Epithelial cell of umbilical artery (primary cell): Measurements from ENCODE around the gene TYMS. TPM values are rescaled to one million over a fixed set of nuclear protein-coding genes. Genes with fewer than 3 reads are reported as not detected.

Experiments used
- total RNA-seq: library from RNA; depleted of rRNA; stranded (reverse); fragments of >200 nt; gene quantifications from 2 replicates; pipeline ENCODE4 v1.2.3, GENCODE V29; 2014

The TYMS gene
- 23.6 and 32.5 TPM in 2 replicates for total RNA-seq

GRCh38 chr18:657311-658000 lies at the start of gene TYMS:
TYMS (plus strand) TSS chr18:657653; CDS start chr18:657743, 90 bp downstream.

GRCh38 chr18:712401-713134 lies 55.1 kb downstream of the TYMS start, which contains the start of gene ENOSF1:
ENOSF1 (minus strand) TSS chr18:712630; CDS start chr18:712587, 43 bp downstream.

Other genes starting within 250 kb of the TYMS start
- 27.1 and 27.9 TPM in 2 replicates for gene COLEC12, start 157.0 kb upstream of the TYMS start, total RNA-seq
- not detected in 2 replicates for gene CETN1, start 77.3 kb upstream of the TYMS start, total RNA-seq
- not detected in 2 replicates for gene CLUL1, start 60.7 kb upstream of the TYMS start, total RNA-seq
- gene ENOSF1, start 55.0 kb downstream of the TYMS start, total RNA-seq: 22.1 and 40.6 TPM in 2 replicates
- gene YES1, start 154.6 kb downstream of the TYMS start, total RNA-seq: 189 and 380 TPM in 2 replicates
- gene ADCYAP1, start 247.2 kb downstream of the TYMS start, total RNA-seq: not detected in 2 replicates